Activated B cell treated with CpG ODN at 0.5 μM for 24 hours (primary cell): ENCODE measurements around the gene PCID2. TPM values are rescaled to one million over a fixed set of nuclear protein-coding genes. Genes with fewer than 3 reads are reported as not detected.

Source experiments
- ATAC-seq: fragments of 200-7000 bp; cut with Tn5 transposase; one replicate; pipeline ENCODE4 v1.10.0; 2021; ENCODE audit warnings: low read depth, mild to moderate bottlenecking, moderate library complexity
- CTCF ChIA-PET: fragments of 350-600 bp; sonication (Branson Sonifier 250); formaldehyde crosslinking; loops from one replicate; lab custom pipeline; 2021; ENCODE audit warnings: antibody characterized with exemption; lab: Charles Lee
- POLR2A ChIA-PET: fragments of 350-600 bp; sonication (Branson Sonifier 250); formaldehyde crosslinking; loops from one replicate; lab custom pipeline; 2021; ENCODE audit warnings: antibody characterized with exemption; lab: Charles Lee
- DNase-seq: peaks from one replicate; pipeline ENCODE4 v3.0.0; 2022
- H3K27ac Mint-ChIP-seq: one replicate; pipeline ENCODE4 v1.8.0; 2020; ENCODE audit warnings: mixed read lengths
- H3K27me3 Mint-ChIP-seq: one replicate; pipeline ENCODE4 v1.8.0; 2021; ENCODE audit warnings: mixed read lengths
- H3K36me3 Mint-ChIP-seq: one replicate; pipeline ENCODE4 v1.8.0; 2021; ENCODE audit warnings: low read depth, mixed read lengths
- H3K4me1 Mint-ChIP-seq: one replicate; pipeline ENCODE4 v1.8.0; 2021; ENCODE audit warnings: mixed read lengths
- H3K4me3 Mint-ChIP-seq: one replicate; pipeline ENCODE4 v1.8.0; 2020; ENCODE audit warnings: mild to moderate bottlenecking, mixed read lengths
- H3K9me3 Mint-ChIP-seq: one replicate; pipeline ENCODE4 v1.8.0; 2020; ENCODE audit warnings: mixed read lengths
- CTCF ChIP-seq: fragments of 200-600 bp; IDR thresholded peaks from one replicate; pipeline ENCODE4 v1.8.0; 2022; ENCODE audit warnings: antibody characterized with exemption, mild to moderate bottlenecking
- intact Hi-C: fragments of 100-400 bp; cut with micrococcal nuclease; formaldehyde crosslinking; loops from one replicate; pipeline ENCODE4 v1.15.1; 2024
- total RNA-seq: library from RNA; stranded (reverse); gene quantifications from 2 replicates; pipeline ENCODE4 v1.2.3, GENCODE V29; 2022

PCID2 gene
- total RNA-seq, 1 donor from 2014 or later, result 43.1 TPM

DNA sequence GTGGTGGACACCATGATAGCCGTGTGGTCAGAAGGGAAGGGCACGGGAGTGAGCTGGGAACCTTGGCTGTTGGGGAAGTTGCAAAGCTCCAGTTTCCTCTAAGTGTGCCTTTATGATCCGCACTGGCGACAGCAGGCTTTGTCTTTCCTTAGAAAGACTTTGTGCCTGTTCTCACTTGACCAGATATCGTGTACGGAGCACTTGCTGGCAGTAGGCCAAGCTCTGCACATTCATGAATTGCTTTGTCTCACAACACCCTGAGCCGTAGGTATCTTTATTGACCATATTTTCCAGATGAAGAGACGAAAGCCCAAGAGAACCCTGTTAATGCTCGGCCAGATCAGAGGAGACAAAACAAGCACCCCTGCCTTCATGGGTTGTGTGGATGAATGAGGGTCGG is 16.0 kb upstream of the PCID2 start:
- ChIA-PET POLR2A (interaction anchor here (1.2 kb wide), 1 partner anchor 15 kb away, joined by 3 read pairs; the partner anchor contains the start of gene CUL4A), CTCF (no interaction called here)
- no peaks in the 10 kb centered on the region for H3K9me3 Mint-ChIP-seq
- peaks cover 89% of the 10 kb centered on the region for H3K36me3 Mint-ChIP-seq
- H3K4me1 Mint-ChIP-seq, result no peaks in the 10 kb centered on the region
- intact Hi-C loops, result no loop called here
- H3K4me3 Mint-ChIP-seq, result no peak overlapping the region
- no peak overlapping the region for H3K27ac Mint-ChIP-seq
- H3K27me3 Mint-ChIP-seq, result no peaks in the 10 kb centered on the region
- ATAC-seq (no peak), DNase-seq (no peak)
- no peak for TF ChIP-seq CTCF

DNA sequence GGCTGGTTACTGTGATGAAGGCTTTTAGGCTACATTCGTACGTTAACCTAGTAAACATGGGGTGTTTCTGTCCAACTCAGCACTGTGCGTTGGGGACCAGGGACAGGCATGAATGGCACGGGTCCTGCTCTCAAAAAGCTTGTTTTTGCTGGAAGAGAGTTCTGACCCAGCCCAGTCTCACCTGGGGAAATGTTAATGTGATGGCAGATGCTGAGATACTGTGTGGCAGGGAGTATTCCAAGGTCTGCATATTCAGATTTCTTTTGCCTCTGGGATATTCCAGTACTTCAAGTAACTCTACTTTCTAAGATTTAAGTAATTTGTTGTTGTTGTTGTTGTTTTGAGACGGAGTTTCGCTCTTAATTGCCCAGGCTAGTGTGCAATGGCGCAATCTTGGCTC is 14.6 kb upstream of the PCID2 start:
- no peak for TF ChIP-seq CTCF
- Mint-ChIP-seq H3K27me3 (no peaks in the 10 kb centered on the region), H3K4me3 (no peak overlapping the region), H3K4me1 (peaks cover 3% of the 10 kb centered on the region), H3K36me3 (peaks cover 79% of the 10 kb centered on the region), H3K27ac (no peak overlapping the region), H3K9me3 (no peaks in the 10 kb centered on the region)
- DNase-seq, result no peak
- ChIA-PET CTCF (no interaction called here), POLR2A (interaction anchor here (1.2 kb wide), 1 partner anchor 13 kb away, joined by 3 read pairs; the partner anchor contains the start of gene CUL4A)
- intact Hi-C loops, result no loop called here
- ATAC-seq, result no peak

DNA sequence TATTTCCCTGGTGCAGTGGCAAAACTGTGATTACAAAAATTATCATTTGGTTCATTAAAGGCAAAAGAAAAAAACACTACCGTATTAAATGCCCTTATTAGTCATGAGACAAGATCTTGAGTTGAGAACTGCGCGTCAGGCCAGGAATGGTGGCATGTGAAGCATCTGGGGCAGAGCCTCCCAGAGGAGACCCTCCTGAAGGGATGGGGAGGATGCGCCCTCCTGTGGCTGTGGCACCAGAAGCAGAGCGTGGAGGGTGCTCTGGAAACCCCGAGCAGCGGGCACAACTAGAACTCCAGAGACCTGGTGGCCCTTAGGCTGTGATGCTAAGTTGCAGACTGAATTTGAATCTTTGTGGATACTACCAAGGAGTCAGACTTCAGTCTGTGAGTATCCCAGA is 12.4 kb upstream of the PCID2 start:
- Mint-ChIP-seq H3K36me3 (peaks cover 62% of the 10 kb centered on the region), H3K27ac (no peak overlapping the region), H3K4me1 (peaks cover 5% of the 10 kb centered on the region), H3K27me3 (no peaks in the 10 kb centered on the region), H3K9me3 (no peaks in the 10 kb centered on the region), H3K4me3 (no peak overlapping the region)
- ATAC-seq (no peak), DNase-seq (no peak)
- intact Hi-C loops, result no loop called here
- ChIA-PET CTCF (no interaction called here), POLR2A (no interaction called here)
- no peak for TF ChIP-seq CTCF

DNA sequence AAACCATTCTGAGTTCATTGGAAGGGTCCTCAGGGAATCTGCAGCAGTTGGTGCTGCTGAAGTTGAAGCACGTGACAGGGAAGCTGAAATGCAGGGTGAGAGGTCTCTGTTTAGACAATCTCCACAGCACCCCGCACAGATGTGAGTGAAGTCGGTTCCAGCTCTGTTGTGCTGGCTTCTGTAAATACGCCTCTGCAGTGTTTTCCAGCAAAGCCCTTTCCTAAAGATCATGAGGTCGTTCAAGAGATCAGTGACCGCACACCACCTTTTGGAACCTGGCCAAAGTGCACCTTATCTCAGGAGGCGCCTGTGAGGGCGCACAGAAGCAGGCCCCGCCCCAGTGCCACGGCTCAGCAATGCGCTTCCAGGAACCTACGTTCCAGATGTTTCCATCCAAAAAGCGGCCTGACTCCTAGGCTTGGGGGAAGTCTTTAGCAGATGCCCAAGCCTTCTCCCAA is 11.7 kb upstream of the PCID2 start:
- no peak for DNase-seq
- peaks cover 5% of the 10 kb centered on the region for H3K4me1 Mint-ChIP-seq
- ATAC-seq, result no peak
- intact Hi-C loops, result no loop called here
- H3K4me3 Mint-ChIP-seq, result no peak overlapping the region
- POLR2A ChIA-PET, result no interaction called here
- no peaks in the 10 kb centered on the region for H3K9me3 Mint-ChIP-seq
- no peak for TF ChIP-seq CTCF
- peaks cover 56% of the 10 kb centered on the region for H3K36me3 Mint-ChIP-seq
- CTCF ChIA-PET, result no interaction called here
- no peak overlapping the region for H3K27ac Mint-ChIP-seq
- H3K27me3 Mint-ChIP-seq, result no peaks in the 10 kb centered on the region

GRCh38 chr13:113219256-113219940 is 10.9 kb upstream of the PCID2 start:
- Mint-ChIP-seq H3K27ac (no peak overlapping the region), H3K4me1 (peaks cover 5% of the 10 kb centered on the region), H3K9me3 (no peaks in the 10 kb centered on the region), H3K36me3 (peaks cover 48% of the 10 kb centered on the region), H3K27me3 (no peaks in the 10 kb centered on the region), H3K4me3 (no peak overlapping the region)
- ATAC-seq, result no peak
- ChIA-PET CTCF (no interaction called here), POLR2A (no interaction called here)
- intact Hi-C loops, result no loop called here
- DNase-seq, result no peak
- no peak for TF ChIP-seq CTCF
